GM12801 (cell line): ENCODE data around the gene FAIM2.

Source experiments
- TF ChIP-seq, protein P1 (sequence below): IDR thresholded peaks from one replicate; pipeline ENCODE4 v1.5.1; 2011; ENCODE audit warnings: control low read depth; ENCODE audit not compliant: insufficient read length; ENCODE audit errors: extremely low read depth

Gene FAIM2

DNA sequence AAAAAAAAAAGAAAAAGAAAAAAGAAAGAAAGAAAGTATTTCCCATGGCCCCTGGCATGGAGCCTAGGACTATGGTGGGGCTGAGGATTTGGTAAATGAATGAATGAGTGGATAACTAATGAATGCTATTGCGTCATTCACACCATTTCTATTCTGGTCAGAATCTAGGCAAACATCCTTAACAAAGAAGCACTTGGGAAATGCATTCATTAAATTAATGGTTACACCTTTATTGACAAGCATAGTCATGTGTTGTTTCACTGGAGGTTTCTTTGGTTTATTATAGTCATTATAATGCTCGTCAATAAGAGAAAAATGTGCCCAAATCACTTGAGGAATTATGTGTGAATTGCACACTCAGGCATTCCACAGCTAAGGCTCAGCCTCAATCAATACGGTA, 33.2 kb upstream of the FAIM2 start:
- TF ChIP-seq, protein P1, sequence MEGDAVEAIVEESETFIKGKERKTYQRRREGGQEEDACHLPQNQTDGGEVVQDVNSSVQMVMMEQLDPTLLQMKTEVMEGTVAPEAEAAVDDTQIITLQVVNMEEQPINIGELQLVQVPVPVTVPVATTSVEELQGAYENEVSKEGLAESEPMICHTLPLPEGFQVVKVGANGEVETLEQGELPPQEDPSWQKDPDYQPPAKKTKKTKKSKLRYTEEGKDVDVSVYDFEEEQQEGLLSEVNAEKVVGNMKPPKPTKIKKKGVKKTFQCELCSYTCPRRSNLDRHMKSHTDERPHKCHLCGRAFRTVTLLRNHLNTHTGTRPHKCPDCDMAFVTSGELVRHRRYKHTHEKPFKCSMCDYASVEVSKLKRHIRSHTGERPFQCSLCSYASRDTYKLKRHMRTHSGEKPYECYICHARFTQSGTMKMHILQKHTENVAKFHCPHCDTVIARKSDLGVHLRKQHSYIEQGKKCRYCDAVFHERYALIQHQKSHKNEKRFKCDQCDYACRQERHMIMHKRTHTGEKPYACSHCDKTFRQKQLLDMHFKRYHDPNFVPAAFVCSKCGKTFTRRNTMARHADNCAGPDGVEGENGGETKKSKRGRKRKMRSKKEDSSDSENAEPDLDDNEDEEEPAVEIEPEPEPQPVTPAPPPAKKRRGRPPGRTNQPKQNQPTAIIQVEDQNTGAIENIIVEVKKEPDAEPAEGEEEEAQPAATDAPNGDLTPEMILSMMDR, result no peak

DNA sequence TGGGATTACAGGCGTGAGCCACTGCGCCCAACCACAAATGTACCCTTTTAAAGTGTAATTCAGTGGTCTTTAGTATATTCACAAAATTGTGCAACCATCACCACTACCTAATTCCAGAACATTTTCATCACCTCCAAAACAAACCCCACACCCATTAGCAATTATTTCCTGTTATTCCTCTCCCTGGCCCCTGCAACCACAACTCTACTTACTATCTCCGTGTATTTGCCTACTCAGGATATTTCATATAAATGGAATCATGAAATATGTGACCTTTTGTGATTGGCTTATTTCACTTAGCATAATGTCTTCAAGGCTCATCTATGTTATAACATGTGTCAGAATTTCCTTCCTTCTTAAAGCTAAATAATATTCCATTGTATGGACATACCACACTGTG, 30.8 kb upstream of the FAIM2 start:
- TF ChIP-seq, protein P1, result no peak

DNA sequence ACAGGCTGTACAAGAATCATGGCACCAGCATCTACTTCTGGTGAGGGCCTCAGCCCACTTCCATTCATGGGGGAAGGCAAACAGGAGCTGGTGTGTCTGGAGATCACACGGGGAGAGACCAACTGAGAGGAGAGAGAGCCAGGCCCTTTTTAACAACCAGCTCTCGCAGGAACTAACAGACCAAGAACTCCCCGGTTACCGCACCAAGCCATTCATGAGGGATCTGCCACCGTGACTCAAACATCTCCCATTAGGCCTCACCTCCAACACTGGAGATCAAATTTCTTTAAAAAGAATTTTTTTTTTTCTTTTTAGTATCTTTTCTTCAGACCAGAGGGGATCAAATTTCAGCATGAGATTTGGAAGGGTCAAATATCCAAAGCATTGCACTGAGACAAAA, 30.1 kb upstream of the FAIM2 start:
- TF ChIP-seq, protein P1, result no peak

DNA sequence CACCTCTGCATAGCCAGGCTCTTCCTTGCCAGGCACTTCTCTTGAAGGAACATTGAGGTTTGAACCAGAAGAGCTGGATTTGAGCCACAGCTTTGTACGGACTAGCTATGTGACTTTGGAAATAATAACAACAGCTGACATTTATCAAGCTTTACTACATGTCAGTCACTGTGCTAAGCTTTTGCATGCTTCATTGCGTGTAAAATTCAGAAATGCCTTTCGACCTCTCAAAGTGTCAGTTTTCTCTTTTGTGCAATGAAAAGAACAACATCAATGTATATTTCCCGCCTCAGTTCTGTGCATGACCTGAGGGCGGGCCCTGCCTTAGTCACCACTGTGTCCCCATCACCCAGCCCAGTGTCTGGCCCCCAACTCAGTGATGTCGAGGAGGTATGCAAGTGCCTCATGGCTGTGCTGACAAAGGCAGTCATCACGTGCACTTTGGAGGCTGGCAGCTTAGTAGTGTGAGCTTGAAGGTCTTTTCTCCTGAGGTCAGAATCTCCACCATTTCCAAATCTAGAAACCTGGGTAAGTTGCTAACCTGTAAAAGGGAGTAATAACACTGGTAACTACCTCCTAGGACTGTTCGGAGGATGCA, 28.9 kb upstream of the FAIM2 start:
- TF ChIP-seq, protein P1, result no peak

DNA sequence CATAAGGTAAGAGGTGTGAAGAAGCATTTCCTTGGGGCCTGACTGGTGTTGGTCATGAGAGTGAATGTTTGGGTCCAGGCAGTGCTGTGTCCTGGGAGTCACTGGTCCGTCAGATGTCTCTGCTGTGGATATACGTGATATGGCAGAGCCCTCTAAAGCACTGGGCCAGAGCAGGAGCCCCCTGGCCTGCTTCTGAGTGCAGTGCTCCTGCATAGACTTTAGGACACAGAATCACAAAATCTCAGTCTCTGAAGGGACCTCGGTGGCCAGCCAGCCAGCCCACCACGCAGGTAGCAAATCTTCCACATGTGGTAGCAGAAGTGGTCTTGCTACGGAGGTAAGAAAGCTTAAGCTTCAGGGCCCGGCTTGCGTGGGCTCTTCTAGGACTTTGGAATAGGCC, 28.3 kb upstream of the FAIM2 start:
- TF ChIP-seq, protein P1, result no peak

DNA sequence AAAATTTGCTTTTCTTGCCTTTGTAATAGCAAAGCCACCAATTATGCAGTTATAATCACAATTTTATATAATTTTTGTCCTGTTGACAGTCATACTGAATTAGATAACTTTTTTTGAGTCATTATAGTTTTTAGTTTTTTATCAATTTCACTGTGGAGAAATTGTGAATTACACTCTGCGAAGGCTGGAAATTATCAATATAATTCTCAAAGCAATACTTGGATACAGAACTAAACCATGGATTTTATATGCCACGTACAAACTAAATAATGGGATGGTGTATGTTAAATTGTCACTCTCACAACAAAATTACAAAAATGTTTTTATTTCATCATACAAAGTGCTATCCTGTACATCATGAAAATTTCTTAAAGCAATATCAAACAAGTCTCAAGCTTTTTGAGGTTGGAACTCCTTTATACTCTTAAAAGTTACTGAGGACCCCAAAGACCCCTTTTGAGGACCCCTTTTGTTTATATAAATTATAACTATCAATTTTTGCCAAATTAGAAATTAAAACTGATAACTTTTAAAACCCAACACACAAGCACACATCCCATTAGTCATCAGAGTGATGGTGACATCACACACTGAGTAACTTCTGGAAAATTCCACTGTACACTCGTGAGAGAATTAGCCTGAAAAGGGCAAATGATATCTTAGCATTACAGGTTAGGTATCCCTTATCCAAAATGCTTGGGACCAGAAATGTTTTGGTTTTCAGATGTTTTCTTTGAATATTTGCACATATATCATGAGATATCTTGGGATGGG, 27.0 kb upstream of the FAIM2 start:
- TF ChIP-seq, protein P1, result no peak

DNA sequence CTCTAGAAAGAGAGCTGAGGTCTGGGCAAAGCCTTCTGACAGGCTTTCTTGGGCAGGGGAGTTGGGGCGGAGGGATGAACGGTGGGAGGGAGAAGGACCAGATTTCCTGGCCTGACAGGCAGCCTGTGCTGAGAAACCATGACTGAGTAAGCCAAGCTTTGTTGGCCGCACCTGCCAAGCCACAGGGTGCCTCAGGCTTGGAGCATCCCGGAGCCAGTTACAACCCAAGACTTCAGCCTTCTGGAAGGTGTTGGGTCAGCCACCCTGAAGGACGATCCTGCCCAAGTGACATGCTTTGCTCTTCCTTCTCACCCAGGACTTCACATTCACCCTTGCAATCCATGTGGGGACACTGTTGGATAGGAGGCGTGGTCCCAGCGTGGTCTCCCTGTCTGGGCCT, 25.9 kb upstream of the FAIM2 start:
- TF ChIP-seq, protein P1, result no peak
